Loucy (cell line): Measurements from ENCODE around the gene GNA14.
"Not testable (repeated sequence)": the region's sequence is repeated elsewhere in the genome, so short reads cannot be mapped to it uniquely, and the experiment has no call there.

Source experiments
- H2AFZ ChIP-seq: fragments of 200-600 bp; sonication (generic); 2 replicates; pipeline ENCODE4 v1.6.0; 2016; ENCODE audit warnings: antibody characterized with exemption, mild to moderate bottlenecking, low read length, moderate library complexity
- H3F3A ChIP-seq: fragments of 200-600 bp; 2 replicates; pipeline ENCODE4 v1.6.0; 2016; ENCODE audit warnings: antibody characterized with exemption, low read depth, mild to moderate bottlenecking
- H3K27me3 ChIP-seq: fragments of 200-600 bp; sonication (generic); 2 replicates; pipeline ENCODE4 v1.6.1; 2014; ENCODE audit warnings: low read length, mild to moderate bottlenecking; ENCODE audit not compliant: insufficient read depth, poor library complexity, severe bottlenecking
- H3K36me3 ChIP-seq: fragments of 200-600 bp; sonication (generic); 2 replicates; pipeline ENCODE4 v1.6.1; 2016; ENCODE audit warnings: low read length; ENCODE audit not compliant: insufficient read depth
- H3K4me1 ChIP-seq: fragments of 200-600 bp; sonication (generic); 2 replicates; pipeline ENCODE4 v1.5.1; 2014; ENCODE audit warnings: low read length, mild to moderate bottlenecking; ENCODE audit not compliant: insufficient read depth, poor library complexity, severe bottlenecking
- H3K4me2 ChIP-seq: fragments of 200-600 bp; sonication (generic); 2 replicates; pipeline ENCODE4 v1.6.0; 2014; ENCODE audit warnings: antibody characterized with exemption, low read length, low read depth, mild to moderate bottlenecking; ENCODE audit not compliant: poor library complexity, severe bottlenecking
- H3K4me3 ChIP-seq: fragments of 200-600 bp; sonication (generic); 2 replicates; pipeline ENCODE4 v1.5.1; 2014; ENCODE audit warnings: low read length, mild to moderate bottlenecking, mixed read lengths; ENCODE audit not compliant: poor library complexity, severe bottlenecking
- H3K79me2 ChIP-seq: fragments of 200-600 bp; sonication (generic); 2 replicates; pipeline ENCODE4 v1.6.1; 2014; ENCODE audit warnings: low read length; ENCODE audit not compliant: insufficient read depth
- H3K9ac ChIP-seq: fragments of 200-600 bp; sonication (generic); 2 replicates; pipeline ENCODE4 v1.6.0; 2014; ENCODE audit warnings: mild to moderate bottlenecking, low read depth, low read length, moderate library complexity; ENCODE audit not compliant: poor library complexity, severe bottlenecking
- H3K9me2 ChIP-seq: fragments of 200-600 bp; sonication (generic); replicated peaks from 2 replicates; pipeline ENCODE4 v1.6.1; 2016; ENCODE audit warnings: low read depth, low read length, mixed read lengths
- H3K9me3 ChIP-seq: fragments of 200-600 bp; sonication (generic); 2 replicates; pipeline ENCODE4 v1.6.1; 2014; ENCODE audit warnings: mild to moderate bottlenecking, antibody characterized with exemption, low read length, low read depth; ENCODE audit not compliant: insufficient read depth
- H4K20me1 ChIP-seq: fragments of 200-600 bp; sonication (generic); 2 replicates; pipeline ENCODE4 v1.6.0; 2014; ENCODE audit warnings: antibody characterized with exemption, low read length, mild to moderate bottlenecking; ENCODE audit not compliant: insufficient read depth, poor library complexity, severe bottlenecking
- CTCF ChIP-seq: fragments of 200-600 bp; sonication (generic); conservative IDR thresholded peaks from 2 replicates; pipeline ENCODE4 v1.5.1; 2014; ENCODE audit warnings: mild to moderate bottlenecking, antibody characterized with exemption, low read length
- EZH2phosphoT487 ChIP-seq: fragments of 200-600 bp; IDR thresholded peaks from 2 replicates; pipeline ENCODE4 v1.6.1; 2018; ENCODE audit warnings: antibody characterized with exemption, mild to moderate bottlenecking, moderate library complexity, borderline replicate concordance

GNA14 gene

GRCh38 chr9:77442436-77442835 lies 205.7 kb downstream of the GNA14 start:
- no peaks in the 10 kb centered on the region for H3K9me2 ChIP-seq
- H3K79me2 ChIP-seq: no peaks in the 10 kb centered on the region
- H4K20me1 ChIP-seq: no peaks in the 10 kb centered on the region
- H3K4me1 ChIP-seq: no peaks in the 10 kb centered on the region
- H2AFZ ChIP-seq: no peak overlapping the region
- H3K27me3 ChIP-seq: no peaks in the 10 kb centered on the region
- no peaks in the 10 kb centered on the region for H3K9me3 ChIP-seq
- no peaks in the 10 kb centered on the region for H3F3A ChIP-seq
- H3K4me2 ChIP-seq: no peak overlapping the region
- no peaks in the 10 kb centered on the region for H3K36me3 ChIP-seq
- TF ChIP-seq CTCF (no peak), EZH2phosphoT487 (no peak)
- no peak overlapping the region for H3K4me3 ChIP-seq
- no peak overlapping the region for H3K9ac ChIP-seq

- not testable (repeated sequence) for H3K36me3 ChIP-seq, H3K27me3 ChIP-seq, H3K4me2 ChIP-seq, H2AFZ ChIP-seq, H3K4me3 ChIP-seq, H3K79me2 ChIP-seq, H3K9me3 ChIP-seq, H4K20me1 ChIP-seq, H3K9me2 ChIP-seq, H3K9ac ChIP-seq, H3K4me1 ChIP-seq, H3F3A ChIP-seq
Measured at GRCh38 chr9:77441124-77441523, 207.0 kb downstream of the GNA14 start.

GRCh38 chr9:77440057-77440456 lies 208.1 kb downstream of the GNA14 start:
- no peaks in the 10 kb centered on the region for H4K20me1 ChIP-seq
- no peak for TF ChIP-seq EZH2phosphoT487
- no peak for TF ChIP-seq CTCF
- no peaks in the 10 kb centered on the region for H3K79me2 ChIP-seq

GRCh38 chr9:77438653-77439052 lies 209.5 kb downstream of the GNA14 start:
- Histone ChIP-seq H3K79me2 (no peaks in the 10 kb centered on the region), H3K4me2 (no peak overlapping the region), H3K4me1 (no peaks in the 10 kb centered on the region), H2AFZ (no peak overlapping the region), H4K20me1 (no peaks in the 10 kb centered on the region), H3K36me3 (no peaks in the 10 kb centered on the region), H3K9me3 (no peaks in the 10 kb centered on the region), H3K27me3 (no peaks in the 10 kb centered on the region), H3K4me3 (no peak overlapping the region), H3K9me2 (no peaks in the 10 kb centered on the region), H3F3A (no peaks in the 10 kb centered on the region), H3K9ac (no peak overlapping the region)
- no peak for TF ChIP-seq EZH2phosphoT487
- no peak for TF ChIP-seq CTCF

More at GRCh38 chr9:77440057-77440456, 208.1 kb downstream of the GNA14 start:
- no peaks in the 10 kb centered on the region for H3K27me3 ChIP-seq
- no peaks in the 10 kb centered on the region for H3K9me2 ChIP-seq
- H3K36me3 ChIP-seq: no peaks in the 10 kb centered on the region
- H2AFZ ChIP-seq: no peak overlapping the region
- no peak overlapping the region for H3K4me2 ChIP-seq
- H3K4me3 ChIP-seq: no peak overlapping the region
- H3F3A ChIP-seq: no peaks in the 10 kb centered on the region
- no peaks in the 10 kb centered on the region for H3K9me3 ChIP-seq
- H3K4me1 ChIP-seq: no peaks in the 10 kb centered on the region
- no peak overlapping the region for H3K9ac ChIP-seq
